ENCODE results near the gene COL4A2.

DNA sequence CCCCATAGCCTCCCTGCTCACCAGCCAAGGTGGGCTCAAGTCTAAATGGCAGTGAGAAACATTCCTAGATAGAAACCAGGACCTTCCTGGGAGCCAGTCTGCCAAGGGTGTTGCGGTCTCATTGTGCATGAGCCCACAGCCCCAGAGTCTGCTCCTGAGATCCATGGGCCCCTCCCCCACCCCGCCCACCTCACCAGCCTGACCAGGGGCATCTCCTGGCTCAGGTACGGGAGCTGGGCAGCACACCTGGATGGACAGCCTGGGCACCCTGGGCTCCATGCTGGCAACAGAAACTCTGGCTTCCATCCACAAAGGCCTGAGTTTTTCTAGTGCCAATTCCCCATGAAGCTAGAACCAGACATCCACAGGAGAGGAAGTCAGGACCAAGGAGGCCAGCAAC is 188.8 kb downstream of the COL4A2 start:
- TF ChIP-seq EP300 (IDR thresholded peaks at IDR 0.05) (no peak), POLR2A (IDR thresholded peaks at IDR 0.05) (no peak)
- TF ChIP-seq, protein P1, sequence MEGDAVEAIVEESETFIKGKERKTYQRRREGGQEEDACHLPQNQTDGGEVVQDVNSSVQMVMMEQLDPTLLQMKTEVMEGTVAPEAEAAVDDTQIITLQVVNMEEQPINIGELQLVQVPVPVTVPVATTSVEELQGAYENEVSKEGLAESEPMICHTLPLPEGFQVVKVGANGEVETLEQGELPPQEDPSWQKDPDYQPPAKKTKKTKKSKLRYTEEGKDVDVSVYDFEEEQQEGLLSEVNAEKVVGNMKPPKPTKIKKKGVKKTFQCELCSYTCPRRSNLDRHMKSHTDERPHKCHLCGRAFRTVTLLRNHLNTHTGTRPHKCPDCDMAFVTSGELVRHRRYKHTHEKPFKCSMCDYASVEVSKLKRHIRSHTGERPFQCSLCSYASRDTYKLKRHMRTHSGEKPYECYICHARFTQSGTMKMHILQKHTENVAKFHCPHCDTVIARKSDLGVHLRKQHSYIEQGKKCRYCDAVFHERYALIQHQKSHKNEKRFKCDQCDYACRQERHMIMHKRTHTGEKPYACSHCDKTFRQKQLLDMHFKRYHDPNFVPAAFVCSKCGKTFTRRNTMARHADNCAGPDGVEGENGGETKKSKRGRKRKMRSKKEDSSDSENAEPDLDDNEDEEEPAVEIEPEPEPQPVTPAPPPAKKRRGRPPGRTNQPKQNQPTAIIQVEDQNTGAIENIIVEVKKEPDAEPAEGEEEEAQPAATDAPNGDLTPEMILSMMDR (IDR thresholded peaks at IDR 0.05) = no peak

Measured in ovary (tissue), 3 donors.